Kidney epithelial cell (primary cell): Measurements from ENCODE around the gene TPK1. TPM values are rescaled to one million over a fixed set of nuclear protein-coding genes. Genes with fewer than 3 reads are reported as not detected.

Experiments
- DNase-seq: peaks from one replicate; pipeline ENCODE4 v3.0.0-alpha.2; 2010; ENCODE audit warnings: low read depth
- H3K27me3 ChIP-seq: 2 replicates; pipeline ENCODE4 v1.6.0; 2011; ENCODE audit warnings: low read length; ENCODE audit not compliant: control insufficient read depth, insufficient read depth
- H3K36me3 ChIP-seq: 2 replicates; pipeline ENCODE4 v1.5.1; 2011; ENCODE audit warnings: low read length; ENCODE audit not compliant: control insufficient read depth, insufficient read depth
- H3K4me3 ChIP-seq: 2 replicates; pipeline ENCODE4 v1.5.1; 2011; ENCODE audit warnings: low read depth, mild to moderate bottlenecking, control low read depth, low read length
- total RNA-seq: library from RNA; depleted of rRNA; stranded (reverse); fragments of >200 nt; gene quantifications from 2 replicates; pipeline ENCODE4 v1.2.3, GENCODE V29; 2015
- TF ChIP-seq, protein P1 (sequence below): IDR thresholded peaks from 2 replicates; pipeline ENCODE4 v1.5.1; 2011; ENCODE audit warnings: mild to moderate bottlenecking, moderate library complexity, low read length, control low read depth, inconsistent platforms; ENCODE audit not compliant: insufficient read depth, poor library complexity, severe bottlenecking

The TPK1 gene
- total RNA-seq, result 3.8 and 4.0 TPM in 2 replicates

DNA sequence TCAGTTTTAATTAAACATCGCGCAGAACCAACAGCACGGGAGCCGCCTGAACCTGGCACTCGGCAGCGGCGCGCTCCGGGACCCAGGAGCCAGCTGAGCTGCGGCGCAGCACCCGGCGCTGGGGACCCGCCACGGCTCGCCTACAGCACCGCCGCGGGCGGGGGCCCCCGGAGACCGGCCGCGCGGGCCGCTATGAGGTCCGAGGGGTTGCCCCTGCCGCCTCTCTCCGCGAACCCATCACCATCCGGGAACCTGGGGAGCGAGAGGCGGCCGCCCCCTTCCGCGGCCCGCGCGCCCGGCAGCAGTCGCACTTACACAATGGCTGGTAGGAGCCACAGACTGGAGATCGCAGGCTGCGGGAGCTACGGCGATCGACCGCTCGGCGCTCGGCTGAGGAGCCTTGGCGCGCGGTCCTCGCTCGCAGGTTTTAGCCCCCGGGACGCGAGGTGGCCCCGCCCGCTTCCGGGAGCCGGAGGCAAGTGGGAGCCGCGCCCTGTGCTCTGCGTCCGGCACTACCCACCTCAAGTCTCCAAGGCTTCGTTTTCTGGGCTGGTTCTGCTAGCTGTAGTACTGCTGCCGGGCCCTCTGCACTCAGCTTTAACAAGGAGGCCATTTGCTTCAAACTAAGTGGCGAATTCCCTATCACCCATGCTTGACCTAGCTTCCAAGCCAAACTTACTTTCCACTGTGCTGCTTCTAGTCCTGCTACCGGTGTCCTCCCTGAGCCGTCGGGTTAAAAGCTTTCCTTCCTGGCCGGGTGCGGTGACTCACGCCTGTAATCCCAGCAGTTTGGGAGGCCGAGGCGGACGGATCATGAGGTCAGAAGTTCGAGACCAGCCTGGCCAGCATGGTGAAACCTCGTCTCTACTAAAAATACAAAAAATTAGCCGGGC lies at the start of gene TPK1:
TSS of gene TPK1 (minus strand) at position 402 of the 893 bp plus-strand sequence. CDS start 451 bp downstream, outside the sequence.
- Histone ChIP-seq H3K4me3 (peak within 1 kb of the TSS; percentile 53), H3K36me3 (no peaks in the 10 kb centered on the region), H3K27me3 (no peaks in the 10 kb centered on the region)
- TF ChIP-seq, protein P1, sequence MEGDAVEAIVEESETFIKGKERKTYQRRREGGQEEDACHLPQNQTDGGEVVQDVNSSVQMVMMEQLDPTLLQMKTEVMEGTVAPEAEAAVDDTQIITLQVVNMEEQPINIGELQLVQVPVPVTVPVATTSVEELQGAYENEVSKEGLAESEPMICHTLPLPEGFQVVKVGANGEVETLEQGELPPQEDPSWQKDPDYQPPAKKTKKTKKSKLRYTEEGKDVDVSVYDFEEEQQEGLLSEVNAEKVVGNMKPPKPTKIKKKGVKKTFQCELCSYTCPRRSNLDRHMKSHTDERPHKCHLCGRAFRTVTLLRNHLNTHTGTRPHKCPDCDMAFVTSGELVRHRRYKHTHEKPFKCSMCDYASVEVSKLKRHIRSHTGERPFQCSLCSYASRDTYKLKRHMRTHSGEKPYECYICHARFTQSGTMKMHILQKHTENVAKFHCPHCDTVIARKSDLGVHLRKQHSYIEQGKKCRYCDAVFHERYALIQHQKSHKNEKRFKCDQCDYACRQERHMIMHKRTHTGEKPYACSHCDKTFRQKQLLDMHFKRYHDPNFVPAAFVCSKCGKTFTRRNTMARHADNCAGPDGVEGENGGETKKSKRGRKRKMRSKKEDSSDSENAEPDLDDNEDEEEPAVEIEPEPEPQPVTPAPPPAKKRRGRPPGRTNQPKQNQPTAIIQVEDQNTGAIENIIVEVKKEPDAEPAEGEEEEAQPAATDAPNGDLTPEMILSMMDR, result no peak
- peak; percentile 70 for DNase-seq

DNA sequence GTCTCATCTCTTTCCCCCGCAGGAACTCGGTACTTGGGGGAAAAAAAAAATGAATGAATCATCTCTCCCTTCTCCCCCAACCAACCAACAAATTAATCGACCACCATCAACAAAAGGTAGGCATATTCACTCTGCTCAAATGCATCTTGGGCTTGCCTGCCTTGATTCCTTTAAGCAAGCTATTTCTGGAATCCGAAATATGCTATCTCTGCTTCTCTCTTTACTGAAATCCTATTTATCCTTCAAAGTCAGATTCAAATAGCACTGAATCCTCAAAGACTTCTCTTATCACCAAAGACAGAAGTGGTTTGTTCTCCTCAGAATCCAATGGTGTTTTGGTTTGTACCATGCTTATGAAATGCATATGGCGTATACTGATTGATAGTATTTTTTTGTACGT lies 49.6 kb upstream of the TPK1 start:
- H3K36me3 ChIP-seq, result no peaks in the 10 kb centered on the region
- H3K27me3 ChIP-seq, result no peaks in the 10 kb centered on the region
- TF ChIP-seq, protein P1, result no peak
- DNase-seq, result no peak
- H3K4me3 ChIP-seq, result no peak overlapping the region

DNA sequence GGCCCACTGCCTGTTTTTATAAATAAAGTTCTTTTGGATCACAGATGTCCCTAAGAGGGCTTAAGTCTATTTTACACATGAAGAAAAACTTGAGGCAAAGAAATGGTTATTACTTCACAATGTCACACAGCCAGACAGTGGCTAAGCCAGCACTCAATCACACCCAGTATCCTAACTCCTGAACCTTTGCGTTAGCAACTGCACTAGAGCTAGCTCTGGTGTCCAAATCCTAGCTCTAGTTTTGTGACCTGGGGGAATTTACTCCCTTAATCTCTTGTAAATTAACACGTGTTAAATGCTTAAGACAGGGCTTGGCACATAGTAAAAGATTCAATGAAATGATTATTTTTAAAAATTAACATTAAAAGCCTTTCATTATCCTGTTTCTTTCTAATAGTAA lies 49.0 kb upstream of the TPK1 start:
- DNase-seq, result no peak
- Histone ChIP-seq H3K4me3 (no peak overlapping the region), H3K36me3 (no peaks in the 10 kb centered on the region), H3K27me3 (no peaks in the 10 kb centered on the region)
- TF ChIP-seq, protein P1, result no peak

DNA sequence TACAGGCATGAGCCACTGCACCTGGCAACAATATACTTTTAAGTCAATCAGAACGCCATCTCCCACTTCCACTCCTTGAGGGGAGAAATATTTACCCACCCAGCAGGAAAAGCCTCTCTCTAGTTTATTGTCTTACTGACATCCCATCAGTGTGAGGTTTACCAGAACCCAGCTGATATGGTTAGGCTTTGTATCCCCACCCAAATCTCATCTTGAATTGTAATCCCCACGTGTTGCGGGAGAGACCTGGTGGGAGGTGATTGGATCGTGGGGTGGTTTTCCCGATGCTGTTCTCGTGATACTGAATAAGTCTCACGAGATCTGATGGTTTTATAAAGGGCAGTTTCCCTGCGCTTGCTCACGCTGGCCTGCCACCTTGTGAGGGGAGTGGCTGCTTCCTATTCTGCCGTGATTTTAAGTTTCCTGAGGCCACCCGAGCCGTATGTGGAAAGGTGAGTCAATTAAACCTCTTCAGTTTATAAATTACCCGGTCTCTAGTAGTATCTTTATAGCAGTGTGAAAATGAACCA lies 37.5 kb upstream of the TPK1 start:
- Histone ChIP-seq H3K4me3 (no peak overlapping the region), H3K27me3 (no peaks in the 10 kb centered on the region), H3K36me3 (no peaks in the 10 kb centered on the region)
- TF ChIP-seq, protein P1, result no peak
- DNase-seq, result no peak

DNA sequence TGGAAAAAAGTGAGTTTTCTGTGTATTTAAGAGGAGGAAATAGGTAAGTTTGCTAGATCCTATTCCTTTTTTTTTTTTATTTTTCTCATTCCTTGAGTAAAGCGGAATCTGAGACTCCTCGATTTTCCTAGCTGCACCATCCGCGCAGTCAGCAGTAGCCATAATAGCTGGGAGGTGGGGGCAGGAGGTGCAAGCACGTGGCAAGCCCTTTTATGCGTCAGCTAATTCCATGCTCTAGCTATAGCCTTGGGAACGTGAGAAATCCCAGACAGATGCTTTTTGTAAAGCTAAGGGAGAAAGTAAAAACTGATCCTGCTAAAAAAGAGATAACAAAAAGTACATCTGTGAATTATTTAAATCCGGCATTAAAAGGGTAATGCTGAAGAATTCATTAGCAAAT lies 33.2 kb upstream of the TPK1 start:
- DNase-seq, result peak; percentile 1
- Histone ChIP-seq H3K4me3 (no peak overlapping the region), H3K27me3 (no peaks in the 10 kb centered on the region), H3K36me3 (no peaks in the 10 kb centered on the region)
- TF ChIP-seq, protein P1, result no peak
